GM23338 (cell line): ENCODE data around the gene RPA3. TPM values are rescaled to one million over a fixed set of nuclear protein-coding genes. Genes with fewer than 3 reads are reported as not detected.
A peak's percentile ranks its signal among the peaks of the same experiment; 100 is the strongest.

Experiments
- ATAC-seq: fragments of 200-7000 bp; cut with Tn5 transposase; 3 replicates; pipeline ENCODE4 v1.9.1; 2020
- DNase-seq: peaks from one replicate; pipeline ENCODE4 v3.0.0-alpha.2; 2015; ENCODE audit warnings: low spot score
- H2AFZ ChIP-seq: fragments of 200-600 bp; sonication (generic); 2 replicates; pipeline ENCODE4 v1.8.0; 2016; ENCODE audit warnings: antibody characterized with exemption, mild to moderate bottlenecking, moderate library complexity
- H3F3A ChIP-seq: fragments of 200-600 bp; sonication (generic); replicated peaks from 2 replicates; pipeline ENCODE4 v1.8.0; 2017; ENCODE audit warnings: antibody characterized with exemption, mixed run types, low read depth
- H3K27ac ChIP-seq: fragments of 200-600 bp; sonication (generic); 2 replicates; pipeline ENCODE4 v1.6.1; 2016; ENCODE audit warnings: low read depth
- H3K27me3 ChIP-seq: fragments of 200-600 bp; sonication (generic); 2 replicates; pipeline ENCODE4 v1.8.0; 2016; ENCODE audit warnings: mild to moderate bottlenecking, mixed run types, moderate library complexity; ENCODE audit not compliant: insufficient read depth
- H3K36me3 ChIP-seq: fragments of 200-600 bp; sonication (generic); 2 replicates; pipeline ENCODE4 v1.8.0; 2016; ENCODE audit warnings: mild to moderate bottlenecking; ENCODE audit not compliant: insufficient read depth
- H3K4me1 ChIP-seq: fragments of 200-600 bp; sonication (generic); 2 replicates; pipeline ENCODE4 v1.8.0; 2016; ENCODE audit warnings: mild to moderate bottlenecking, moderate library complexity; ENCODE audit not compliant: insufficient read depth
- H3K4me2 ChIP-seq: fragments of 200-600 bp; sonication (generic); 2 replicates; pipeline ENCODE4 v1.7.1; 2017; ENCODE audit warnings: mixed run types
- H3K4me3 ChIP-seq: fragments of 200-600 bp; sonication (generic); 2 replicates; pipeline ENCODE4 v1.6.1; 2016; ENCODE audit warnings: mixed run types
- H3K79me2 ChIP-seq: fragments of 200-600 bp; sonication (generic); replicated peaks from 2 replicates; pipeline ENCODE4 v1.8.0; 2017; ENCODE audit warnings: mild to moderate bottlenecking; ENCODE audit not compliant: insufficient read depth
- H3K9me2 ChIP-seq: fragments of 200-600 bp; sonication (generic); 2 replicates; pipeline ENCODE4 v1.8.0; 2017; ENCODE audit not compliant: insufficient read depth
- H4K20me1 ChIP-seq: fragments of 200-600 bp; sonication (generic); replicated peaks from 2 replicates; pipeline ENCODE4 v1.8.0; 2017; ENCODE audit warnings: mild to moderate bottlenecking; ENCODE audit not compliant: insufficient read depth
- H3K27ac Mint-ChIP-seq: 2 replicates; pipeline ENCODE4 v1.8.0; 2020; ENCODE audit warnings: inconsistent platforms, mild to moderate bottlenecking, moderate library complexity, mixed read lengths
- H3K27me3 Mint-ChIP-seq: 3 replicates; pipeline ENCODE4 v1.8.0; 2022; ENCODE audit warnings: low read depth, mild to moderate bottlenecking, moderate library complexity, mixed read lengths, inconsistent platforms; ENCODE audit not compliant: insufficient read depth, poor library complexity
- H3K36me3 Mint-ChIP-seq: 3 replicates; pipeline ENCODE4 v1.8.0; 2021; ENCODE audit warnings: low read depth, mild to moderate bottlenecking, inconsistent platforms, moderate library complexity, mixed read lengths
- H3K4me1 Mint-ChIP-seq: 3 replicates; pipeline ENCODE4 v1.8.0; 2020; ENCODE audit warnings: mild to moderate bottlenecking, inconsistent platforms, mixed read lengths
- H3K4me3 Mint-ChIP-seq: 3 replicates; pipeline ENCODE4 v1.8.0; 2021; ENCODE audit warnings: moderate library complexity, mild to moderate bottlenecking, inconsistent platforms, mixed read lengths
- H3K9me3 Mint-ChIP-seq: 3 replicates; pipeline ENCODE4 v1.8.0; 2020; ENCODE audit warnings: moderate library complexity, mild to moderate bottlenecking, inconsistent platforms, mixed read lengths
- EZH2phosphoT487 ChIP-seq: fragments of 200-600 bp; sonication (generic); IDR thresholded peaks from one replicate; pipeline ENCODE4 v1.8.1; 2018; ENCODE audit warnings: antibody characterized with exemption; ENCODE audit not compliant: unreplicated experiment
- JUNB ChIP-seq: IDR thresholded peaks from one replicate; pipeline ENCODE4 v1.6.1; 2016; ENCODE audit warnings: antibody characterized with exemption; ENCODE audit not compliant: unreplicated experiment
- NANOG ChIP-seq: IDR thresholded peaks from 2 replicates; pipeline ENCODE4 v1.6.1; 2016; ENCODE audit warnings: antibody characterized with exemption, borderline replicate concordance
- ZNF114 ChIP-seq: fragments of 250-450 bp; sonication (Bioruptor Pico); IDR thresholded peaks from 2 replicates; pipeline ENCODE4 v1.5.0; 2020; ENCODE audit warnings: mild to moderate bottlenecking, moderate library complexity
- polyA plus RNA-seq: library from polyadenylated mRNA; unstranded; fragments of >200 nt; fragmentation: Nextera tagmentation; extraction: Ambion mirVana; gene quantifications from 2 replicates; pipeline ENCODE4 v1.2.1, GENCODE V29; 2016
- total RNA-seq: library from RNA; depleted of rRNA; stranded (reverse); fragments of >200 nt; shearing (Covaris generic); gene quantifications from 2 replicates; pipeline ENCODE4 v1.2.3, GENCODE V29; 2014; rRNA removed
- TF ChIP-seq, protein P1 (sequence below), 2 experiments: fragments of 200-600 bp in 1 of 2; sonication (generic) in 1 of 2; conservative IDR thresholded peaks; 2 replicates each; pipeline versions ENCODE4 v1.5.1 to v1.6.1; 2016 to 2017; ENCODE audit warnings: antibody characterized with exemption in 2 of 2, low read depth in 2 of 2, mild to moderate bottlenecking in 2 of 2, moderate library complexity in 1 of 2

The RPA3 gene
- total and polyA plus RNA-seq, 2 experiments from 2014 or later: 74.9 to 287 TPM

DNA sequence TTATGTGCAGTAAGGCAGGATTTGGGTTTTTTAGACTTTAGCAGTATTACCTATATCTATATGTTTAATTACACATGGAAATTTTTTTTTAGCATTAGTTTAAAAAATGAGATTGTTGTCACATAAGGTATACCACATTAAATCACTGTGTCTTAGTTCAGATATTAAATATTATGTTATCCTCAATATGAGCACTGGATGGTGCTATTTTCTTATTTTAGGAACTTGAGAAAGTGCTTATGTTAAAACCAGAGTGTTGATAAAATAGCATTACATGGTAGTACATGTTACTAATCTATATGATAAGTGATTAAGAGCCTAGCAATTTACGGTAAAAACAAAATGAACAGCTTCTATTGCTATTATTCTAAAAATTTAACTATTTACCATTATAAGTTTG lies 123.0 kb downstream of the RPA3 start:
- Mint-ChIP-seq H3K27ac (no peak overlapping the region), H3K27me3 (no peaks in the 10 kb centered on the region)

More for the DNA sequence above, 123.0 kb downstream of the RPA3 start:
- Histone ChIP-seq H3K27ac (no peak overlapping the region), H2AFZ (no peak overlapping the region), H3K4me1 (no peaks in the 10 kb centered on the region), H3F3A (no peaks in the 10 kb centered on the region), H3K9me2 (no peaks in the 10 kb centered on the region), H3K79me2 (no peaks in the 10 kb centered on the region), H3K36me3 (peaks cover 19% of the 10 kb centered on the region), H4K20me1 (no peaks in the 10 kb centered on the region), H3K4me3 (no peak overlapping the region), H3K4me2 (no peak overlapping the region), H3K27me3 (no peaks in the 10 kb centered on the region)
- no peaks in the 10 kb centered on the region for H3K4me1 Mint-ChIP-seq
- peaks cover 77% of the 10 kb centered on the region for H3K36me3 Mint-ChIP-seq
- DNase-seq (no peak), ATAC-seq (no peak)
- H3K4me3 Mint-ChIP-seq: no peak overlapping the region
- TF ChIP-seq NANOG (no peak), JUNB (no peak), EZH2phosphoT487 (no peak), ZNF114 (no peak)
- TF ChIP-seq, protein P1, sequence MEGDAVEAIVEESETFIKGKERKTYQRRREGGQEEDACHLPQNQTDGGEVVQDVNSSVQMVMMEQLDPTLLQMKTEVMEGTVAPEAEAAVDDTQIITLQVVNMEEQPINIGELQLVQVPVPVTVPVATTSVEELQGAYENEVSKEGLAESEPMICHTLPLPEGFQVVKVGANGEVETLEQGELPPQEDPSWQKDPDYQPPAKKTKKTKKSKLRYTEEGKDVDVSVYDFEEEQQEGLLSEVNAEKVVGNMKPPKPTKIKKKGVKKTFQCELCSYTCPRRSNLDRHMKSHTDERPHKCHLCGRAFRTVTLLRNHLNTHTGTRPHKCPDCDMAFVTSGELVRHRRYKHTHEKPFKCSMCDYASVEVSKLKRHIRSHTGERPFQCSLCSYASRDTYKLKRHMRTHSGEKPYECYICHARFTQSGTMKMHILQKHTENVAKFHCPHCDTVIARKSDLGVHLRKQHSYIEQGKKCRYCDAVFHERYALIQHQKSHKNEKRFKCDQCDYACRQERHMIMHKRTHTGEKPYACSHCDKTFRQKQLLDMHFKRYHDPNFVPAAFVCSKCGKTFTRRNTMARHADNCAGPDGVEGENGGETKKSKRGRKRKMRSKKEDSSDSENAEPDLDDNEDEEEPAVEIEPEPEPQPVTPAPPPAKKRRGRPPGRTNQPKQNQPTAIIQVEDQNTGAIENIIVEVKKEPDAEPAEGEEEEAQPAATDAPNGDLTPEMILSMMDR (conservative IDR thresholded peaks at IDR 0.05; ENCODE audit: low read depth in 2 of 2): 0 out of 4 replicates have a peak, but pooled peaks of 1 of the 2 experiments have one; percentile 24
- H3K9me3 Mint-ChIP-seq: peaks cover 26% of the 10 kb centered on the region

Other genes with a start within 250 kb of the RPA3 start
- 0.27 and 0.31 TPM in 2 replicates for gene COL28A1, start 182.7 kb downstream of the RPA3 start, total RNA-seq
- gene COL28A1, start 182.7 kb downstream of the RPA3 start, polyA plus RNA-seq: 0.70 and 0.80 TPM in 2 replicates
- 85.7 and 95.7 TPM in 2 replicates for gene MIOS, start 151.7 kb downstream of the RPA3 start, total RNA-seq
- gene MIOS, start 151.7 kb downstream of the RPA3 start, polyA plus RNA-seq: 11.3 and 13.1 TPM in 2 replicates
- gene UMAD1, start 77.9 kb downstream of the RPA3 start, total RNA-seq: 8.3 and 8.4 TPM in 2 replicates
- gene UMAD1, start 77.9 kb downstream of the RPA3 start, polyA plus RNA-seq: 10.3 and 12.4 TPM in 2 replicates